ENCODE results near the gene CDC42BPA.

GRCh38 chr1:227356620-227357146, 38.4 kb upstream of the CDC42BPA start:
- no peak for TF ChIP-seq FOXK1 (CRISPR knock-in tag; IDR thresholded peaks at IDR 0.05; ENCODE audit: borderline replicate concordance)
- TF ChIP-seq, protein P1, sequence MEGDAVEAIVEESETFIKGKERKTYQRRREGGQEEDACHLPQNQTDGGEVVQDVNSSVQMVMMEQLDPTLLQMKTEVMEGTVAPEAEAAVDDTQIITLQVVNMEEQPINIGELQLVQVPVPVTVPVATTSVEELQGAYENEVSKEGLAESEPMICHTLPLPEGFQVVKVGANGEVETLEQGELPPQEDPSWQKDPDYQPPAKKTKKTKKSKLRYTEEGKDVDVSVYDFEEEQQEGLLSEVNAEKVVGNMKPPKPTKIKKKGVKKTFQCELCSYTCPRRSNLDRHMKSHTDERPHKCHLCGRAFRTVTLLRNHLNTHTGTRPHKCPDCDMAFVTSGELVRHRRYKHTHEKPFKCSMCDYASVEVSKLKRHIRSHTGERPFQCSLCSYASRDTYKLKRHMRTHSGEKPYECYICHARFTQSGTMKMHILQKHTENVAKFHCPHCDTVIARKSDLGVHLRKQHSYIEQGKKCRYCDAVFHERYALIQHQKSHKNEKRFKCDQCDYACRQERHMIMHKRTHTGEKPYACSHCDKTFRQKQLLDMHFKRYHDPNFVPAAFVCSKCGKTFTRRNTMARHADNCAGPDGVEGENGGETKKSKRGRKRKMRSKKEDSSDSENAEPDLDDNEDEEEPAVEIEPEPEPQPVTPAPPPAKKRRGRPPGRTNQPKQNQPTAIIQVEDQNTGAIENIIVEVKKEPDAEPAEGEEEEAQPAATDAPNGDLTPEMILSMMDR (IDR thresholded peaks at IDR 0.05 in 2 of 3, conservative IDR thresholded peaks at IDR 0.05 in 1 of 3; ENCODE audit: insufficient read depth in 2 of 3, low read depth in 1 of 3, low read length in 3 of 3): no peak
- TF ChIP-seq SREBF1 (IDR thresholded peaks at IDR 0.05; ENCODE audit: borderline replicate concordance, low read depth, low read length): no peak
- TF ChIP-seq, protein P2, sequence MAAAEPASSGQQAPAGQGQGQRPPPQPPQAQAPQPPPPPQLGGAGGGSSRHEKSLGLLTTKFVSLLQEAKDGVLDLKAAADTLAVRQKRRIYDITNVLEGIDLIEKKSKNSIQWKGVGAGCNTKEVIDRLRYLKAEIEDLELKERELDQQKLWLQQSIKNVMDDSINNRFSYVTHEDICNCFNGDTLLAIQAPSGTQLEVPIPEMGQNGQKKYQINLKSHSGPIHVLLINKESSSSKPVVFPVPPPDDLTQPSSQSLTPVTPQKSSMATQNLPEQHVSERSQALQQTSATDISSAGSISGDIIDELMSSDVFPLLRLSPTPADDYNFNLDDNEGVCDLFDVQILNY (CRISPR knock-in tag; IDR thresholded peaks at IDR 0.05): no peak
- TF ChIP-seq POLR2AphosphoS5 (IDR thresholded peaks at IDR 0.05; ENCODE audit: control insufficient read depth, insufficient read depth, low read depth, low read length): no peak
